ENCODE results near the gene INO80D.

The INO80D gene

DNA sequence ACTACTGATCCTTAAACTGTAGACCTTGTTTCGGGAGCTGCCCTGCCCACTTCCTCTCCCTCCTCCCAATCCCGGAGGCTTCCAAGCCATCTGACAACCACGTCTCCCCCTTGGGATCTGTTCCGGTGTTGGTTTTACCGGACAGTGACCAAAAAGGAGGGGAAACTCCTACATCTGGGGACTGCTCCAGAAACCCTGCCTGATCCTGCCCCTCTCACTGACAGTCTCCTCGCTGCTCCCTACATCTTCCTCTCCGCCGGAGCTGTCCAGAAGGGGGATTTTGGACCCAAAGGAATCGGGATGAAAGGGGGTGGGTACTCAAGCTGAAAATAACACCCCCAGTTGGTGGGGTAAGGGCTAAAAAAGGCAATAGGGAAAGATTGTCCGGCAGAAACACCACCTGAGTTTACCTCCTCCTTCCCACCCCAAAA, 1.5 kb downstream of the INO80D start:
- DNase-seq (ENCODE audit: low read depth in 1 of 2, low spot score in 1 of 2): peak; percentile 41 to 56
- TF ChIP-seq SPI1 (IDR thresholded peaks at IDR 0.05; ENCODE audit: borderline replicate concordance, low read depth): peak; percentile 52; the same call in 1 of the 2 replicates
- TF ChIP-seq POLR2AphosphoS5 (IDR thresholded peaks at IDR 0.05; ENCODE audit: low read depth): no peak
- H3K27ac ChIP-seq (replicated peaks): peak overlapping the region; percentile 96

DNA sequence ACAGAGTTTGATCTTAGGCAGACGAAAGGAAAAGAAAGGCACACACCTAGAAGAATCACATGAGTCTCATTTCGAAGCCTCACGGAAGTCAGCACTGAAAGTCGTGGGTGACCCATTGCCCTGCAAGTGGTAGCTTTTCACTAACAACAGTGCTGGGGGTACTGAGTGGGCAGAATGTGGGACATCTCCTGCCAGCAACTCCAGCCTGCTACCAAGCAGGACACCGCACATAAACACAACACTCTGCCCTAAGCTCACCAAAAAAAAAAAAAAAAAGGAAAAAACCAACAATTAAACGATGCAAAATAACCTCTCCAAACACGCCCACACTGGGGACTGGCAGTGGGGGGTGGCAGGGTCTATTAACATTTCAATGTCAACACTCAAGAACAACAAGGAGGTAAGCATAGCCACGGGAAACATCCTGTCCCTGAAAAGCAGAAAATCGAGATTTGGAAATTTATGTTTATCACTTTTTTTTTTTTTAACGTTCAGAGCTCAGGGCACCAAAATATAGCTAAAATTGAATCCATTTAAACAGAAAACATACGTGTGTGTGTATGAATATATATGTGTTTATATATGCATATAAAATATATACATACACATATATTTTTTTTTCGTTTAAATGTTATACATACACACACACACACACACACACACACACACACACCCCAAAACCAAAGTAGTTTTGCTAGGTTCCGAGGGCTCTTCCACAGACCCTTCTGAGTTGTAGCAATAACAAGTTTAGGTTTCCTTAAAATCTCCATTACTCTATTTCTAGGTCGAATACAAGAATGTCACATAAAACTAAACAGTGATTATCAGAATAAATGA, 2.2 kb downstream of the INO80D start:
- peak in 1 of 2 experiments; percentile 36 for DNase-seq (ENCODE audit: low read depth in 1 of 2, low spot score in 1 of 2)
- Histone ChIP-seq H3K4me3 (replicated peaks; ENCODE audit: insufficient read depth, low read length) (peak overlapping the region; percentile 58), H3K27me3 (ENCODE audit: insufficient read depth, poor library complexity, severe bottlenecking) (no peaks in the 10 kb centered on the region), H3K27ac (replicated peaks) (peak overlapping the region; percentile 96)
- TF ChIP-seq GABPA (IDR thresholded peaks at IDR 0.05; ENCODE audit: low read depth) (no peak), SPI1 (IDR thresholded peaks at IDR 0.05; ENCODE audit: borderline replicate concordance, low read depth) (no peak), POLR2AphosphoS5 (IDR thresholded peaks at IDR 0.05; ENCODE audit: low read depth) (no peak)
- TF ChIP-seq, protein P1, sequence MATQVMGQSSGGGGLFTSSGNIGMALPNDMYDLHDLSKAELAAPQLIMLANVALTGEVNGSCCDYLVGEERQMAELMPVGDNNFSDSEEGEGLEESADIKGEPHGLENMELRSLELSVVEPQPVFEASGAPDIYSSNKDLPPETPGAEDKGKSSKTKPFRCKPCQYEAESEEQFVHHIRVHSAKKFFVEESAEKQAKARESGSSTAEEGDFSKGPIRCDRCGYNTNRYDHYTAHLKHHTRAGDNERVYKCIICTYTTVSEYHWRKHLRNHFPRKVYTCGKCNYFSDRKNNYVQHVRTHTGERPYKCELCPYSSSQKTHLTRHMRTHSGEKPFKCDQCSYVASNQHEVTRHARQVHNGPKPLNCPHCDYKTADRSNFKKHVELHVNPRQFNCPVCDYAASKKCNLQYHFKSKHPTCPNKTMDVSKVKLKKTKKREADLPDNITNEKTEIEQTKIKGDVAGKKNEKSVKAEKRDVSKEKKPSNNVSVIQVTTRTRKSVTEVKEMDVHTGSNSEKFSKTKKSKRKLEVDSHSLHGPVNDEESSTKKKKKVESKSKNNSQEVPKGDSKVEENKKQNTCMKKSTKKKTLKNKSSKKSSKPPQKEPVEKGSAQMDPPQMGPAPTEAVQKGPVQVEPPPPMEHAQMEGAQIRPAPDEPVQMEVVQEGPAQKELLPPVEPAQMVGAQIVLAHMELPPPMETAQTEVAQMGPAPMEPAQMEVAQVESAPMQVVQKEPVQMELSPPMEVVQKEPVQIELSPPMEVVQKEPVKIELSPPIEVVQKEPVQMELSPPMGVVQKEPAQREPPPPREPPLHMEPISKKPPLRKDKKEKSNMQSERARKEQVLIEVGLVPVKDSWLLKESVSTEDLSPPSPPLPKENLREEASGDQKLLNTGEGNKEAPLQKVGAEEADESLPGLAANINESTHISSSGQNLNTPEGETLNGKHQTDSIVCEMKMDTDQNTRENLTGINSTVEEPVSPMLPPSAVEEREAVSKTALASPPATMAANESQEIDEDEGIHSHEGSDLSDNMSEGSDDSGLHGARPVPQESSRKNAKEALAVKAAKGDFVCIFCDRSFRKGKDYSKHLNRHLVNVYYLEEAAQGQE (IDR thresholded peaks at IDR 0.05; ENCODE audit: insufficient replicate concordance, low read depth): no peak
- TF ChIP-seq, protein P2, sequence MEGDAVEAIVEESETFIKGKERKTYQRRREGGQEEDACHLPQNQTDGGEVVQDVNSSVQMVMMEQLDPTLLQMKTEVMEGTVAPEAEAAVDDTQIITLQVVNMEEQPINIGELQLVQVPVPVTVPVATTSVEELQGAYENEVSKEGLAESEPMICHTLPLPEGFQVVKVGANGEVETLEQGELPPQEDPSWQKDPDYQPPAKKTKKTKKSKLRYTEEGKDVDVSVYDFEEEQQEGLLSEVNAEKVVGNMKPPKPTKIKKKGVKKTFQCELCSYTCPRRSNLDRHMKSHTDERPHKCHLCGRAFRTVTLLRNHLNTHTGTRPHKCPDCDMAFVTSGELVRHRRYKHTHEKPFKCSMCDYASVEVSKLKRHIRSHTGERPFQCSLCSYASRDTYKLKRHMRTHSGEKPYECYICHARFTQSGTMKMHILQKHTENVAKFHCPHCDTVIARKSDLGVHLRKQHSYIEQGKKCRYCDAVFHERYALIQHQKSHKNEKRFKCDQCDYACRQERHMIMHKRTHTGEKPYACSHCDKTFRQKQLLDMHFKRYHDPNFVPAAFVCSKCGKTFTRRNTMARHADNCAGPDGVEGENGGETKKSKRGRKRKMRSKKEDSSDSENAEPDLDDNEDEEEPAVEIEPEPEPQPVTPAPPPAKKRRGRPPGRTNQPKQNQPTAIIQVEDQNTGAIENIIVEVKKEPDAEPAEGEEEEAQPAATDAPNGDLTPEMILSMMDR (IDR thresholded peaks at IDR 0.05; ENCODE audit: insufficient read depth, low read length): no peak

More for the DNA sequence above, 1.5 kb downstream of the INO80D start:
- Histone ChIP-seq H3K4me3 (replicated peaks; ENCODE audit: insufficient read depth, low read length) (peak overlapping the region; percentile 58), H3K27me3 (ENCODE audit: insufficient read depth, poor library complexity, severe bottlenecking) (no peaks in the 10 kb centered on the region)

DNA sequence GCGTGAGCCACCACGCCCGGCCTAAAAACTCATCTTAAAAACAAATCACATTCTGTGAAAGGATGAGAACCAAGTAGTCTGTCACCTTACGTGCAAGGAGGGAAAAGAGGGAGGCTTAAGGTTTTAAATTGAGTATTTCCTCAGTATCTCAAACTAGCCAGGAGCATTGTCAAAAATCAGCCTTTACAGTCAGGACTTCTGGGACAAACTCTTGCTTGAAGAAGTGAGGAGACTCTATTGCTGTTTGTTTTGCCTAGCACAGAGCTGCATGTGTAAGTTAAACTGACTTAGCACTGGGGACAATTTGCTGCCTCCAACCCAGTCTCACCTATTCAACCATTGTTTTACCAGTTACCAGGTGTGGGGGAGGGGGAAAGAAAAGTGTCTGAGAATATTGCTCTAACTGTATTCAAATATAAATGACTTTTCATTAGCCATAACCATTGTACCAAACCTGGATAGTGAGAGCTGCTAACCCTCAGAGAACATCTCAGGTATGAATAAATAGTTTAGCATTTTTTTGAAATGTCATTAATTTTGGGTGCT, 3.6 kb downstream of the INO80D start:
- TF ChIP-seq SPI1 (IDR thresholded peaks at IDR 0.05; ENCODE audit: borderline replicate concordance, low read depth) (no peak), POLR2AphosphoS5 (IDR thresholded peaks at IDR 0.05; ENCODE audit: low read depth) (no peak), GABPA (IDR thresholded peaks at IDR 0.05; ENCODE audit: low read depth) (no peak)
- TF ChIP-seq, protein P2 (IDR thresholded peaks at IDR 0.05; ENCODE audit: insufficient read depth, low read length): no peak
- TF ChIP-seq, protein P1 (IDR thresholded peaks at IDR 0.05; ENCODE audit: insufficient replicate concordance, low read depth): no peak
- no peak overlapping the region for H3K27ac ChIP-seq (replicated peaks)
- no peak for DNase-seq (ENCODE audit: low read depth in 1 of 2, low spot score in 1 of 2)
- H3K27me3 ChIP-seq (ENCODE audit: insufficient read depth, poor library complexity, severe bottlenecking): no peaks in the 10 kb centered on the region
- no peak overlapping the region for H3K4me3 ChIP-seq (replicated peaks; ENCODE audit: insufficient read depth, low read length)

DNA sequence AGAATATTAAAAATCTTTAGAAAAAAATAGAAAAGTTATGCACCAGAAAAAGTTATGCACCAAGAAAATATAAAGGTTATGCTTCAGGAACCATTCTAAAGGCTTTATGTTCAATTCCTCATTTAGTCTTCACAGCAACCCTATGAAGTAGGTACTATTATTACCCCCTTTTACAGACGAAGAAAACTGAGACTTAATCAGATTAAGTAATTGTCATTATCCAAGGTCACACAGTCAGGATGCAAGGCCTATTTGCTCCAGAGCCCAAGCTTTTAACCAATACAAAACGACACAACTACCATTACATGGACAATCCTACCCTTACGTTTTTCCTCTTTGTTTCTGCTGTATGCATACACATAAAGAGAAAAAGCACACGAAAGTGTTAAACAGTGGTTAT, 5.0 kb downstream of the INO80D start:
- TF ChIP-seq SPI1 (IDR thresholded peaks at IDR 0.05; ENCODE audit: borderline replicate concordance, low read depth): no peak
- TF ChIP-seq, protein P2 (IDR thresholded peaks at IDR 0.05; ENCODE audit: insufficient read depth, low read length): no peak
- no peak for TF ChIP-seq GABPA (IDR thresholded peaks at IDR 0.05; ENCODE audit: low read depth)
- TF ChIP-seq, protein P1 (IDR thresholded peaks at IDR 0.05; ENCODE audit: insufficient replicate concordance, low read depth): no peak
- no peak for TF ChIP-seq POLR2AphosphoS5 (IDR thresholded peaks at IDR 0.05; ENCODE audit: low read depth)
- Histone ChIP-seq H3K4me3 (replicated peaks; ENCODE audit: insufficient read depth, low read length) (no peak overlapping the region), H3K27ac (replicated peaks) (no peak overlapping the region), H3K27me3 (ENCODE audit: insufficient read depth, poor library complexity, severe bottlenecking) (no peaks in the 10 kb centered on the region)
- DNase-seq (ENCODE audit: low read depth in 1 of 2, low spot score in 1 of 2): no peak
